Panc1 (cell line): Measurements from ENCODE around the gene FES.
"Not testable (repeated sequence)": the region's sequence is repeated elsewhere in the genome, so short reads cannot be mapped to it uniquely, and the experiment has no call there.

ENCODE experiments used
- CTCF ChIP-seq: fragments of 450-650 bp; IDR thresholded peaks from 2 replicates; pipeline ENCODE4 v1.5.1; 2017; ENCODE audit warnings: mild to moderate bottlenecking
- REST ChIP-seq, 2 experiments: IDR thresholded peaks; 2 replicates each; pipeline ENCODE4 v1.6.1; 2011 to 2012; ENCODE audit warnings: low read depth in 2 of 2, control low read depth in 1 of 2, low read length in 1 of 2, mild to moderate bottlenecking in 1 of 2, moderate library complexity in 1 of 2; ENCODE audit not compliant: insufficient read depth in 1 of 2
- TCF7L2 ChIP-seq: IDR thresholded peaks from 2 replicates; pipeline ENCODE4 v1.6.1; 2011; ENCODE audit warnings: mild to moderate bottlenecking, low read depth, low read length, inconsistent platforms

DNA sequence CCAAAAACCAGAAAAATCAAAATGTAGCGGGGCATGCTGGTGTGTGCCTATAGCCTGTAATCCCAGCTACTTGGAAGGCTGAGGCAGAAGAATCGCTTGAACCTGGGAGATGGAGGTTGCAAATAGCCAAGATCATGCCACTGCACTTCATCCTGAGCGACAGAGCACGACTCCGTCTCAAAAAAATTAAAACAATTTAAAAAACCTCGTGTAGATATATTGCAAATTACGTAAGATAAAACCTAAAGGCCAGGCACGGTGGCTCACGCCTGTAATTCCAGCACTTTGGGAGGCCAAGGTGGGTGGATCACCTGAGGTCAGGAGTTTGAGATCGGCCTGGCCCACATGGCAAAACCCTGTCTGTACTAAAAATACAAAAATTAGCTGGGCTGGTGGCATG, 42.5 kb downstream of the FES start:
- TF ChIP-seq REST (IDR thresholded peaks at IDR 0.05; ENCODE audit: insufficient read depth in 1 of 2, low read depth in 2 of 2, low read length in 1 of 2); CTCF; TCF7L2: not testable (repeated sequence)
